Activated T-helper 17 cell treated with anti-CD3 and anti-CD28 coated beads, Interleukin-2, amount 50 U/mL, for 72 hours (primary cell): ENCODE results near the gene OCLN. TPM values are rescaled to one million over a fixed set of nuclear protein-coding genes. Genes with fewer than 3 reads are reported as not detected.
"Not testable (repeated sequence)": the region's sequence is repeated elsewhere in the genome, so short reads cannot be mapped to it uniquely, and the experiment has no call there.

Experiments
- ATAC-seq: fragments of 150-1000 bp; cut with Tn5 transposase; replicated peaks from 2 replicates; pipeline ENCODE4 v1.10.0; 2021; ENCODE audit warnings: mild to moderate bottlenecking, moderate library complexity
- H3K27ac Mint-ChIP-seq: one replicate; pipeline ENCODE4 v1.8.0; 2022; ENCODE audit warnings: mixed read lengths
- H3K27me3 Mint-ChIP-seq: one replicate; pipeline ENCODE4 v1.8.0; 2022; ENCODE audit warnings: mixed read lengths
- H3K36me3 Mint-ChIP-seq: one replicate; pipeline ENCODE4 v1.8.0; 2022; ENCODE audit warnings: low read depth, mild to moderate bottlenecking, mixed read lengths
- H3K4me1 Mint-ChIP-seq: one replicate; pipeline ENCODE4 v1.8.0; 2022; ENCODE audit warnings: mixed read lengths
- H3K4me3 Mint-ChIP-seq: one replicate; pipeline ENCODE4 v1.8.0; 2022; ENCODE audit warnings: mild to moderate bottlenecking, mixed read lengths
- H3K9me3 Mint-ChIP-seq: one replicate; pipeline ENCODE4 v1.8.0; 2022; ENCODE audit warnings: mixed read lengths
- total RNA-seq, 2 donors: library from RNA; stranded (reverse); gene quantifications; one replicate each; pipeline ENCODE4 v1.2.3, GENCODE V29; 2022

OCLN gene
- total RNA-seq: 1 to 10 TPM in 1 of 2 donors, under 1 TPM in 1; 0.76 to 4.4 TPM

DNA sequence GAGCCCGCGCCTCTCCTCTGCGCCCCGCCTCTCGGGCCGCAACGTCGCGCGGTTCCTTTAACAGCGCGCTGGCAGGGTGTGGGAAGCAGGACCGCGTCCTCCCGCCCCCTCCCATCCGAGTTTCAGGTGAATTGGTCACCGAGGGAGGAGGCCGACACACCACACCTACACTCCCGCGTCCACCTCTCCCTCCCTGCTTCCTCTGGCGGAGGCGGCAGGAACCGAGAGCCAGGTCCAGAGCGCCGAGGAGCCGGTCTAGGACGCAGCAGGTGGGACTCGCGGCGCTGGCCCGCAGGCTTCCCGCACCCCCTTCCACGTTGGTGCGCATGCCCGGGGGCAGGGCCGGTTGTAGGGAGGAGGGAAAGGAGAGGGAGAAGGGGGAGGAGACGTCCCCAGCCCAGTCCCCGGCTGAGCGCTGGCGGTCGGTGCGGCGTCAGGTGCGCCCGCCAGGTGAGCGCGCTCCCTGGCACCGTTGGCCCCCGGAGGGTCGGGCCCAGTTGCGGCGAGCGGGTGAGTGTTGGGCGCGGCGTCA lies at the start of gene OCLN:
Gene OCLN (plus strand): TSS at position 400 of the 532 bp plus-strand sequence. CDS start 11,455 bp downstream, outside the sequence.
- Mint-ChIP-seq H3K27ac (no peak within 1 kb of the TSS), H3K9me3 (no peaks in the 10 kb centered on the region), H3K27me3 (peaks cover 38% of the 10 kb centered on the region), H3K4me1 (no peaks in the 10 kb centered on the region), H3K4me3 (peak within 1 kb of the TSS; percentile 64), H3K36me3 (no peaks in the 10 kb centered on the region)
- ATAC-seq: peak; percentile 23

DNA sequence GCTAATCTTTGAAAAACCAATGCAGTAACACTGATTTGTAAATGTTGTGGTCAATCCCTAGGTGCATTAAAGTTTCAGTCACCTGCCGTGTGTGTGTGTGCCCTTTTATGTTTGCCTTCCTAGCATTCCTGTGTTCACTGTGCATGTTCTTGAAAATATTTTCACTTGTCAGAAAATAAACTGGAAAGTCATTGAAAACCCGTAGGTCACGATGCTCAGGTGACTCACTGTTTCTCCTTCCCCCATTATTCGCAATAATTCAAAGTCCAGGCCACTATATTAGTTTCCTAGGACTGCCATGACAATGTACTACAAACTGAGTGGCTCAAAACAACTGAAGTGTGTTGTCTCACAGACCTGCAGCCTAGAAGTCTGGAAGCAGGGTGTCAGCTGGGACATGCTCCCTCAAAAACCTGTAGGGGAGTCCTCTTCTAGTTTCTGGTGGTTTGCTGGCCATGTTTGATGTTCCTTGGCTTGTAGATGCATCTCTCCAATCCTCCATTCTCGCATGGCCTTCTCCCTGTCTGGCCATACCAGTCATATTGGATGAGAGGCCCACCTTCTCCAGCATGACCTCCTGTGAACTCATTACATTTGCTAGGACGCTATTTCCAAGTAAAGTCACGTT lies 48.3 kb upstream of the OCLN start:
- no peak overlapping the region for H3K27ac Mint-ChIP-seq
- no peaks in the 10 kb centered on the region for H3K36me3 Mint-ChIP-seq
- H3K4me3 Mint-ChIP-seq: no peak overlapping the region
- H3K9me3 Mint-ChIP-seq: no peaks in the 10 kb centered on the region
- no peak for ATAC-seq
- no peaks in the 10 kb centered on the region for H3K27me3 Mint-ChIP-seq
- H3K4me1 Mint-ChIP-seq: no peaks in the 10 kb centered on the region

- Mint-ChIP-seq H3K4me3 (no peak overlapping the region), H3K36me3 (no peaks in the 10 kb centered on the region), H3K4me1 (no peaks in the 10 kb centered on the region), H3K27ac (no peak overlapping the region), H3K27me3 (no peaks in the 10 kb centered on the region), H3K9me3 (no peaks in the 10 kb centered on the region)
- ATAC-seq: no peak
Measured at GRCh38 chr5:69449511-69449910, 43.1 kb upstream of the OCLN start.

DNA sequence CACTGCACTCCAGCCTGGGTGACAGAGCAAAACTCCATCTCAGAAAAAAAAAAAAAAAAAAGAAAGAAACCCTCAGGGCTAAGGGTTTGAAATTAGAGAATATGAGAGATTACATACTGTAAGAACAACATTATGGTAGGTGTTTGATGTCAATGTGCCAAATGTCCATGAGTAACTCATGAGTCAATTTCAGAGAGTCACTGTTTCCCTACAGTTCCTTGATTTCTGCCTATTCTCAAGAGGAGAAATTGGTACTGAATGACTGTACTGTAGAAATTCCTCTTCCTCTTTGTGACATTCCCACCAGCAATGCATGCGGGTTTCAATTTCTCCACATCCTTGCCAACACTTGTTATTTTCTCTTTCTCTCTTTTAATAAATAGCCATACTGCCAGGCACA lies 42.5 kb upstream of the OCLN start:
- Mint-ChIP-seq H3K27ac (no peak overlapping the region), H3K4me1 (no peaks in the 10 kb centered on the region), H3K9me3 (no peaks in the 10 kb centered on the region), H3K4me3 (no peak overlapping the region), H3K36me3 (no peaks in the 10 kb centered on the region), H3K27me3 (no peaks in the 10 kb centered on the region)
- no peak for ATAC-seq

- not testable (repeated sequence) for H3K27ac Mint-ChIP-seq, H3K4me1 Mint-ChIP-seq, H3K27me3 Mint-ChIP-seq, H3K36me3 Mint-ChIP-seq, H3K9me3 Mint-ChIP-seq, H3K4me3 Mint-ChIP-seq, ATAC-seq
Measured at GRCh38 chr5:69450527-69450926, 42.1 kb upstream of the OCLN start.

GRCh38 chr5:69451941-69452647 lies 40.5 kb upstream of the OCLN start:
- ATAC-seq: no peak
- Mint-ChIP-seq H3K27ac (no peak overlapping the region), H3K4me3 (no peak overlapping the region), H3K27me3 (no peaks in the 10 kb centered on the region), H3K36me3 (no peaks in the 10 kb centered on the region), H3K4me1 (no peaks in the 10 kb centered on the region), H3K9me3 (no peaks in the 10 kb centered on the region)

- not testable (repeated sequence) for ATAC-seq, H3K4me3 Mint-ChIP-seq, H3K27me3 Mint-ChIP-seq, H3K4me1 Mint-ChIP-seq, H3K9me3 Mint-ChIP-seq, H3K36me3 Mint-ChIP-seq, H3K27ac Mint-ChIP-seq
Measured at GRCh38 chr5:69453487-69453886, 39.1 kb upstream of the OCLN start.

DNA sequence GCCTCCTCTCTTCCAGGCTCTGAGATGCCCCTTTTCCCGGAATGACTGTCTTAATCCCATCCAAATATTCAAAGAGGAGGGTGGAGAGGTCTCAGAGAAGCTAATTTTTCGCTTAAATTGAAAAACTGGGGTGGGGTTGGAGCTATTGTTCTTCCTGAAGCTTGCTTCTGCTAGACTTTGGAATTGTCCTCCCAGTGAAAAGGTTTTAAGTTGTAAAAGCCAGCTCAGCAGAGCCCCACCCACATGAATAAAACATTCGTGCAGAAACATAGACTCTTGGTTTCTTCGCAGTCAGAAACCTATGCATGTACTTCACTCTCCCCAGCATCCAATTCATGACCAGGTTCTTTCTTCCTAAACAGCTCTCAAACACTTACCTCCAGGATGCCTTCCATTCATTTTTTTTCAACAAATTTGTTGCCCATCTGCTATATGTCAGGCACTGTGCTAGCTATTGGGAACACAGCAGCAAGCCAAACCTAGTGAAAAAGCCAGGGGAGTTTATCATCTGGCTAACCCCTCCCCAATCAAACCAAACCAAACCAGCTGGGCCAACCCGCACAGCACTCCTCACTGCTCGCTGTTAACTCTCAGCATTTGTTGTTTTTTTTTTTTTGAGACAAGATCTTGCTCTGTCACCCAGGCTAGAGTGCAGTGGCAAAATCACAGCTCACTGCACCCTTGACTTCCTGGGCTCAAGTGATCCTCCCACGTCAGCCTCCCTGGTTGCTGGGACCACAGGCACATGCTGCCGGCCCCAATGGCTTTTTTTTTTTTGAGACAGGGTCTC lies 37.9 kb upstream of the OCLN start:
- Mint-ChIP-seq H3K27ac (no peak overlapping the region), H3K9me3 (no peaks in the 10 kb centered on the region), H3K4me1 (no peaks in the 10 kb centered on the region), H3K27me3 (peaks cover 8% of the 10 kb centered on the region), H3K4me3 (no peak overlapping the region), H3K36me3 (no peaks in the 10 kb centered on the region)
- ATAC-seq: no peak

DNA sequence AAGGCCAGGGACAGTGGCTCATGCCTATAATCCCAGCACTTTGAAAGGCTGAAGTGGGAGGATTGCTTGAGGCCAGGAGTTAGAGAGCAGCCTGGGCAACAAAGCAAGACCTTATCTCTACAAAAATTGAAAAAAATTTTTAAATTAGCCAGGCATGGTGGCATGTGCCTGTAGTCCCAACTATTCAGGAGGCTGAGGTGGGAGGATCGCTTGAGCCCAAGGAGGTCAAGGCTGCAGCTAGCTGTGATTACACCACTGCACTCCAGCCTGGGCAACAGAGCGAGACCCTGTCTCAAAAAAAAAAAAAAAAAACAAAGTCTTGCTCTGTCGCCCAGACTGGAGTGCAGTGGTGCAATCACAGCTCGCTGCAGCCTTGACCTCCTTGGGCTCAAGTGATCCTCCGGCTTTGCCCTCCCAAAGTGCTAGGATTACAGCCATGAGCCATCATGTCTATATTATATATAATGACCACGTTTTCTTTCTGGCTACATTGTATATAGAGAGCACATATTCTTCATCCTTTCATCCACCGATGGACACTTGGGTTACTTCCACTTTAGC lies 37.1 kb upstream of the OCLN start:
- ATAC-seq, H3K4me3 Mint-ChIP-seq, H3K4me1 Mint-ChIP-seq, H3K27me3 Mint-ChIP-seq, H3K36me3 Mint-ChIP-seq, H3K9me3 Mint-ChIP-seq, H3K27ac Mint-ChIP-seq: not testable (repeated sequence)

GRCh38 chr5:69462170-69462569 lies 30.4 kb upstream of the OCLN start:
- H3K9me3 Mint-ChIP-seq: no peaks in the 10 kb centered on the region
- no peak for ATAC-seq
- H3K27me3 Mint-ChIP-seq: peaks cover 8% of the 10 kb centered on the region
- H3K27ac Mint-ChIP-seq: no peak overlapping the region
- no peak overlapping the region for H3K4me3 Mint-ChIP-seq
- H3K4me1 Mint-ChIP-seq: no peaks in the 10 kb centered on the region
- H3K36me3 Mint-ChIP-seq: no peaks in the 10 kb centered on the region

DNA sequence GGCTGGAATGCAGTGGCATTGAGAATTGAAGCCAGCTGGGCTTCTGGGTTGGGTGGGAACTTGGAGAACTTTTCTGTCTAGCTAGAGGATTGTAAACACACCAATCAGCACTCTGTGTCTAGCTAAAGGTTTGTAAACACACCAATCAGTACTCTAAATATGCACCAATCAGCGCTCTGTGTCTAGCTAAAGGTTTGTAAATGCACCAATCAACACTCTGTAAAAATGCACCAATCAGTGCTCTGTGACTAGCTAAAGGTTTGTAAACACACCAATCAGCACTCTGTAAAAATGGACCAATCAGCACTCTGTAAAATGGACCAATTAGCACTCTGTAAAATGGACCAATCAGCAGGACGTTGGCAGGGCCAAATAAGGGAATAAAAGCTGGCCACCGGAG lies 26.2 kb upstream of the OCLN start:
- not testable (repeated sequence) for H3K36me3 Mint-ChIP-seq, H3K4me1 Mint-ChIP-seq, H3K27ac Mint-ChIP-seq, H3K27me3 Mint-ChIP-seq, H3K4me3 Mint-ChIP-seq, H3K9me3 Mint-ChIP-seq, ATAC-seq

GRCh38 chr5:69467442-69468225 lies 25.0 kb upstream of the OCLN start:
- Mint-ChIP-seq H3K4me3 (no peak overlapping the region), H3K4me1 (no peaks in the 10 kb centered on the region), H3K27me3 (no peaks in the 10 kb centered on the region), H3K36me3 (no peaks in the 10 kb centered on the region), H3K9me3 (no peaks in the 10 kb centered on the region), H3K27ac (no peak overlapping the region)
- ATAC-seq: no peak

- no peak overlapping the region for H3K27ac Mint-ChIP-seq
- no peaks in the 10 kb centered on the region for H3K4me1 Mint-ChIP-seq
- H3K27me3 Mint-ChIP-seq: no peaks in the 10 kb centered on the region
- H3K36me3 Mint-ChIP-seq: no peaks in the 10 kb centered on the region
- H3K9me3 Mint-ChIP-seq: no peaks in the 10 kb centered on the region
- no peak for ATAC-seq
- no peak overlapping the region for H3K4me3 Mint-ChIP-seq
Measured at GRCh38 chr5:69468631-69469030, 24.0 kb upstream of the OCLN start.

DNA sequence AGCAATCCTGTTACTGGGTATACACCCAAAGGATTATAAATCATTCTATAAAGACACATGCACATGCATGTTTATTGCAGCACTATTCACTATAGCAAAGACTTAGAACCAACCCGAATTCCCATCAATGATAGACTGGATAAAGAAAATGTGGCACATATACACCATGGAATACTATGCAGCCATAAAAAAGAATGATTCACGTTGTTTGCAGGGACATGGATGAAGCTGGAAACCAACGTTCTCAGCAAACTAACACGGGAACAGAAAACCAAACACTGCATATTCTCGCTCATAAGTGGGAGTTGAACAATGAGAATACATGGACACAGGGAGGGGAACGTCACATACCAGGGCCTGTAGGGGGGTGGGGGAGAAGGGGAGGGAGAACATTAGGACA lies 21.1 kb upstream of the OCLN start:
- not testable (repeated sequence) for H3K27ac Mint-ChIP-seq, H3K4me1 Mint-ChIP-seq, H3K9me3 Mint-ChIP-seq, H3K27me3 Mint-ChIP-seq, ATAC-seq, H3K36me3 Mint-ChIP-seq, H3K4me3 Mint-ChIP-seq
